H9 (cell line): ENCODE measurements around the gene MTRR. TPM values are rescaled to one million over a fixed set of nuclear protein-coding genes. Genes with fewer than 3 reads are reported as not detected.

Experiments
- DNase-seq: peaks from one replicate; pipeline ENCODE4 v3.0.0-alpha.2; 2017
- H2AFZ ChIP-seq: one replicate; pipeline ENCODE4 v1.6.1; 2013; ENCODE audit warnings: mild to moderate bottlenecking, low read length, control low read depth, moderate library complexity
- H2AK5ac ChIP-seq: 2 replicates; pipeline ENCODE4 v1.6.1; 2013; ENCODE audit warnings: low read length, control low read depth, mixed read lengths; ENCODE audit not compliant: insufficient read length
- H2BK120ac ChIP-seq: one replicate; pipeline ENCODE4 v1.6.1; 2013; ENCODE audit warnings: low read depth, mild to moderate bottlenecking, low read length, control low read depth, inconsistent platforms; ENCODE audit not compliant: poor library complexity, severe bottlenecking
- H2BK12ac ChIP-seq: 2 replicates; pipeline ENCODE4 v1.6.1; 2013; ENCODE audit warnings: low read length, control low read depth, mixed read lengths, low read depth; ENCODE audit not compliant: insufficient read length
- H2BK15ac ChIP-seq: 2 replicates; pipeline ENCODE4 v1.6.1; 2013; ENCODE audit warnings: low read depth, low read length, control low read depth
- H2BK20ac ChIP-seq: one replicate; pipeline ENCODE4 v1.6.1; 2013; ENCODE audit warnings: low read depth, mild to moderate bottlenecking, low read length, control low read depth, inconsistent platforms; ENCODE audit not compliant: poor library complexity, severe bottlenecking
- H2BK5ac ChIP-seq: 2 replicates; pipeline ENCODE4 v1.6.1; 2013; ENCODE audit warnings: low read length, control low read depth, mixed read lengths; ENCODE audit not compliant: insufficient read length
- H3K14ac ChIP-seq: 2 replicates; pipeline ENCODE4 v1.6.1; 2013; ENCODE audit warnings: low read length, control low read depth; ENCODE audit not compliant: insufficient read depth
- H3K18ac ChIP-seq: 2 replicates; pipeline ENCODE4 v1.6.1; 2013; ENCODE audit warnings: low read depth, mild to moderate bottlenecking, mixed read lengths, low read length, control low read depth; ENCODE audit not compliant: insufficient read length
- H3K23ac ChIP-seq: 2 replicates; pipeline ENCODE4 v1.6.1; 2013; ENCODE audit warnings: low read length, control low read depth, mixed read lengths, low read depth; ENCODE audit not compliant: insufficient read length
- H3K23me2 ChIP-seq: 2 replicates; pipeline ENCODE4 v1.6.1; 2013; ENCODE audit warnings: low read depth, mild to moderate bottlenecking, mixed read lengths, low read length, control low read depth; ENCODE audit not compliant: insufficient read length, poor library complexity, severe bottlenecking
- H3K27ac ChIP-seq: 2 replicates; pipeline ENCODE4 v1.5.1; 2013; ENCODE audit warnings: low read length, control low read depth, mixed read lengths, low read depth; ENCODE audit not compliant: insufficient read length
- H3K27me3 ChIP-seq: 2 replicates; pipeline ENCODE4 v1.6.1; 2013; ENCODE audit warnings: low read length, control low read depth, inconsistent platforms; ENCODE audit not compliant: insufficient read depth
- H3K4ac ChIP-seq: 2 replicates; pipeline ENCODE4 v1.6.1; 2013; ENCODE audit warnings: low read depth, mild to moderate bottlenecking, control low read depth, inconsistent platforms, low read length, moderate library complexity
- H3K4me1 ChIP-seq: 2 replicates; pipeline ENCODE4 v1.6.1; 2013; ENCODE audit warnings: low read length, control low read depth, inconsistent platforms; ENCODE audit not compliant: insufficient read depth
- H3K4me2 ChIP-seq: 2 replicates; pipeline ENCODE4 v1.6.1; 2013; ENCODE audit warnings: low read length, control low read depth, mixed read lengths; ENCODE audit not compliant: insufficient read length, insufficient read depth
- H3K56ac ChIP-seq: 2 replicates; pipeline ENCODE4 v1.6.1; 2013; ENCODE audit warnings: low read depth, mild to moderate bottlenecking, mixed read lengths, low read length, control low read depth; ENCODE audit not compliant: insufficient read length
- H3K79me1 ChIP-seq: 2 replicates; pipeline ENCODE4 v1.6.1; 2013; ENCODE audit warnings: low read depth, mild to moderate bottlenecking, moderate library complexity, low read length, control low read depth, inconsistent platforms; ENCODE audit not compliant: insufficient read depth, poor library complexity, severe bottlenecking
- H3K79me2 ChIP-seq: 2 replicates; pipeline ENCODE4 v1.6.1; 2013; ENCODE audit warnings: low read length, control low read depth, inconsistent platforms; ENCODE audit not compliant: insufficient read depth
- H3K9ac ChIP-seq: 2 replicates; pipeline ENCODE4 v1.6.1; 2013; ENCODE audit warnings: low read length, control low read depth, mixed read lengths; ENCODE audit not compliant: insufficient read length; ENCODE audit errors: extremely low read depth
- H3K9me3 ChIP-seq: one replicate; pipeline ENCODE4 v1.6.1; 2013; ENCODE audit warnings: low read depth, low read length, inconsistent platforms; ENCODE audit not compliant: control insufficient read depth
- H3T11ph ChIP-seq: one replicate; pipeline ENCODE4 v1.6.1; 2013; ENCODE audit warnings: mild to moderate bottlenecking, low read length, control low read depth, inconsistent platforms
- H4K20me1 ChIP-seq: one replicate; pipeline ENCODE4 v1.6.1; 2013; ENCODE audit not compliant: control insufficient read depth, insufficient read length, insufficient read depth
- H4K5ac ChIP-seq: 2 replicates; pipeline ENCODE4 v1.6.1; 2013; ENCODE audit warnings: low read depth, mild to moderate bottlenecking, mixed read lengths, low read length, control low read depth; ENCODE audit not compliant: insufficient read length
- H4K8ac ChIP-seq: replicated peaks from 2 replicates; pipeline ENCODE4 v1.6.1; 2013; ENCODE audit warnings: low read length, control low read depth, mixed read lengths, low read depth; ENCODE audit not compliant: insufficient read length
- H4K91ac ChIP-seq: 2 replicates; pipeline ENCODE4 v1.6.1; 2013; ENCODE audit warnings: low read depth, mild to moderate bottlenecking, moderate library complexity, mixed read lengths, low read length, control low read depth; ENCODE audit not compliant: insufficient read length
- H3K27ac Mint-ChIP-seq, 3 experiments: 2 replicates in 2 of 3; 3 replicates in 1 of 3; pipeline ENCODE4 v1.8.0; 2020 to 2021; ENCODE audit warnings: mixed read lengths in 3 of 3, mild to moderate bottlenecking in 1 of 3, moderate library complexity in 1 of 3
- H3K27me3 Mint-ChIP-seq: 2 replicates; pipeline ENCODE4 v1.8.0; 2021; ENCODE audit warnings: low read depth, mild to moderate bottlenecking, moderate library complexity, mixed read lengths
- H3K36me3 Mint-ChIP-seq, 3 experiments: 2 replicates in 2 of 3; 3 replicates in 1 of 3; pipeline ENCODE4 v1.8.0; 2020 to 2021; ENCODE audit warnings: low read depth in 3 of 3, mixed read lengths in 3 of 3; ENCODE audit not compliant: insufficient read depth in 1 of 3
- H3K4me1 Mint-ChIP-seq, 2 experiments: 2 replicates each; pipeline ENCODE4 v1.8.0; 2020; ENCODE audit warnings: mixed read lengths in 2 of 2
- H3K4me3 Mint-ChIP-seq, 2 experiments: 2 replicates in 1 of 2; 3 replicates in 1 of 2; pipeline ENCODE4 v1.8.0; 2020 to 2021; ENCODE audit warnings: mild to moderate bottlenecking in 2 of 2, mixed read lengths in 2 of 2, moderate library complexity in 1 of 2
- H3K9me3 Mint-ChIP-seq, 2 experiments: 2 replicates in 1 of 2; 3 replicates in 1 of 2; pipeline ENCODE4 v1.8.0; 2020; ENCODE audit warnings: mild to moderate bottlenecking in 2 of 2, mixed read lengths in 2 of 2, moderate library complexity in 1 of 2
- WGBS: extraction: QIAGEN DNeasy Blood & Tissue Kit; methylation state at CpG from one replicate; pipeline ENCODE4 v1.1.7; 2013; ENCODE audit warnings: missing lambda C conversion rate, low lambda C conversion rate, mixed read lengths; ENCODE audit not compliant: insufficient read length; ENCODE audit errors: extremely low coverage; 5-methylcytosine and 5-hydroxymethylcytosine counted together
- total RNA-seq: library from RNA; stranded (reverse); gene quantifications from 2 replicates; pipeline ENCODE4 v1.2.1, GENCODE V29; 2021
- TF ChIP-seq, protein P1 (sequence below): fragments of 200-600 bp; sonication (generic); conservative IDR thresholded peaks from 3 replicates; pipeline ENCODE4 v1.8.0; 2021; ENCODE audit warnings: antibody characterized with exemption, mild to moderate bottlenecking

Gene MTRR
- total RNA-seq, 1 experiment from 2014 or later: 66.0 TPM

DNA sequence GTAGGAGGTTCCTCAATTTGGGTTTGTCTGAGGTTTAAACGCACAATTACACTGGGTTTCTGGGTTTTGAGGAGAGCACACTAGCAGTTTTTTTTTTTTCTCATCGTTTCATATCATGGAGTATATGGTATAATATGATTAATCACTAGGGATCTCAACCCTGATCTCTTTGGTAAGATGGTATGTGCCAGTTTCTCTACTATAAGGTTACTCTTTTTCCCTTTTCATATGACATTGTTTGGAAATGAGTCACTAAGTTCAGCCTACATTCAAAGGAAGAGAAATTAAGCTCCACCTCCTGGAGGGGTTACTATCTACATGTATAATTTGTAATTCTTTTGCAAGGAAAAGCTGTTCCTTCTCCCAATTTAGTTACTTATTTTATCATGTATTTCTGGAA, 35.2 kb downstream of the MTRR start:
- no peak overlapping the region for H2BK5ac ChIP-seq
- peaks cover 33 to 53% (median 52%) of the 10 kb centered on the region in 3 experiments for H3K36me3 Mint-ChIP-seq
- TF ChIP-seq, protein P1, sequence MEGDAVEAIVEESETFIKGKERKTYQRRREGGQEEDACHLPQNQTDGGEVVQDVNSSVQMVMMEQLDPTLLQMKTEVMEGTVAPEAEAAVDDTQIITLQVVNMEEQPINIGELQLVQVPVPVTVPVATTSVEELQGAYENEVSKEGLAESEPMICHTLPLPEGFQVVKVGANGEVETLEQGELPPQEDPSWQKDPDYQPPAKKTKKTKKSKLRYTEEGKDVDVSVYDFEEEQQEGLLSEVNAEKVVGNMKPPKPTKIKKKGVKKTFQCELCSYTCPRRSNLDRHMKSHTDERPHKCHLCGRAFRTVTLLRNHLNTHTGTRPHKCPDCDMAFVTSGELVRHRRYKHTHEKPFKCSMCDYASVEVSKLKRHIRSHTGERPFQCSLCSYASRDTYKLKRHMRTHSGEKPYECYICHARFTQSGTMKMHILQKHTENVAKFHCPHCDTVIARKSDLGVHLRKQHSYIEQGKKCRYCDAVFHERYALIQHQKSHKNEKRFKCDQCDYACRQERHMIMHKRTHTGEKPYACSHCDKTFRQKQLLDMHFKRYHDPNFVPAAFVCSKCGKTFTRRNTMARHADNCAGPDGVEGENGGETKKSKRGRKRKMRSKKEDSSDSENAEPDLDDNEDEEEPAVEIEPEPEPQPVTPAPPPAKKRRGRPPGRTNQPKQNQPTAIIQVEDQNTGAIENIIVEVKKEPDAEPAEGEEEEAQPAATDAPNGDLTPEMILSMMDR: no peak

More for the DNA sequence above, 35.2 kb downstream of the MTRR start:
- Histone ChIP-seq H3K56ac (no peak overlapping the region), H3K9me3 (no peaks in the 10 kb centered on the region), H4K5ac (no peak overlapping the region), H3K23me2 (no peaks in the 10 kb centered on the region), H3K27ac (no peak overlapping the region), H3K27me3 (no peaks in the 10 kb centered on the region), H3T11ph (no peak overlapping the region), H3K4me1 (no peaks in the 10 kb centered on the region), H3K4me2 (no peak overlapping the region), H3K18ac (no peak overlapping the region), H3K9ac (no peak overlapping the region), H2BK12ac (no peak overlapping the region), H2BK15ac (no peak overlapping the region), H2AK5ac (no peak overlapping the region), H2AFZ (no peak overlapping the region), H3K23ac (no peak overlapping the region), H3K79me2 (no peaks in the 10 kb centered on the region), H3K14ac (no peak overlapping the region), H4K20me1 (no peaks in the 10 kb centered on the region), H4K91ac (no peak overlapping the region), H2BK20ac (no peak overlapping the region), H3K79me1 (no peaks in the 10 kb centered on the region), H4K8ac (no peak overlapping the region), H3K4ac (no peak overlapping the region), H2BK120ac (no peak overlapping the region)
- WGBS: no CpG with 5 or more reads among the region's 2 CpGs
- H3K27ac Mint-ChIP-seq: no peak overlapping the region
- no peak for DNase-seq
- no peak overlapping the region for H3K4me3 Mint-ChIP-seq
- H3K4me1 Mint-ChIP-seq: peaks cover 0 to 5% of the 10 kb centered on the region in 2 experiments; a peak in 2 of 4 replicates
- H3K9me3 Mint-ChIP-seq: peaks cover 18% of the 10 kb centered on the region in 2 experiments
- H3K27me3 Mint-ChIP-seq: no peaks in the 10 kb centered on the region
